Nephron (organoid): ENCODE data around the gene XAB2.

Source experiments
- H3K27ac Mint-ChIP-seq, 3 experiments: 2 replicates each; pipeline ENCODE4 v1.8.0; 2020; ENCODE audit warnings: mixed read lengths in 3 of 3, mild to moderate bottlenecking in 2 of 3, moderate library complexity in 1 of 3
- H3K27me3 Mint-ChIP-seq: 2 replicates; pipeline ENCODE4 v1.8.0; 2021; ENCODE audit warnings: low read depth, mild to moderate bottlenecking, moderate library complexity, mixed read lengths
- H3K36me3 Mint-ChIP-seq: 2 replicates; pipeline ENCODE4 v1.8.0; 2020; ENCODE audit warnings: low read depth, mixed read lengths
- H3K4me1 Mint-ChIP-seq: 2 replicates; pipeline ENCODE4 v1.8.0; 2020; ENCODE audit warnings: mixed read lengths
- H3K4me3 Mint-ChIP-seq, 3 experiments: 2 replicates each; pipeline ENCODE4 v1.8.0; 2020; ENCODE audit warnings: mild to moderate bottlenecking in 3 of 3, mixed read lengths in 3 of 3, moderate library complexity in 2 of 3
- H3K9me3 Mint-ChIP-seq: 2 replicates; pipeline ENCODE4 v1.8.0; 2020; ENCODE audit warnings: mixed read lengths
- CTCF ChIP-seq, 3 experiments: fragments of 200-600 bp; sonication (generic); IDR thresholded peaks; one replicate each; pipeline ENCODE4 v1.5.0; 2021; ENCODE audit warnings: antibody characterized with exemption in 3 of 3; ENCODE audit not compliant: unreplicated experiment in 3 of 3

The XAB2 gene

GRCh38 chr19:7663706-7664105, 34.4 kb upstream of the XAB2 start:
- H3K9me3 Mint-ChIP-seq = peaks cover 3% of the 10 kb centered on the region
- H3K27me3 Mint-ChIP-seq = peaks cover 19% of the 10 kb centered on the region
- H3K36me3 Mint-ChIP-seq = no peaks in the 10 kb centered on the region
- H3K4me3 Mint-ChIP-seq = no peak overlapping the region
- no peak for TF ChIP-seq CTCF (IDR thresholded peaks at IDR 0.05; ENCODE audit: unreplicated experiment in 3 of 3)
- H3K4me1 Mint-ChIP-seq = peaks cover 10% of the 10 kb centered on the region
- H3K27ac Mint-ChIP-seq = no peak overlapping the region

DNA sequence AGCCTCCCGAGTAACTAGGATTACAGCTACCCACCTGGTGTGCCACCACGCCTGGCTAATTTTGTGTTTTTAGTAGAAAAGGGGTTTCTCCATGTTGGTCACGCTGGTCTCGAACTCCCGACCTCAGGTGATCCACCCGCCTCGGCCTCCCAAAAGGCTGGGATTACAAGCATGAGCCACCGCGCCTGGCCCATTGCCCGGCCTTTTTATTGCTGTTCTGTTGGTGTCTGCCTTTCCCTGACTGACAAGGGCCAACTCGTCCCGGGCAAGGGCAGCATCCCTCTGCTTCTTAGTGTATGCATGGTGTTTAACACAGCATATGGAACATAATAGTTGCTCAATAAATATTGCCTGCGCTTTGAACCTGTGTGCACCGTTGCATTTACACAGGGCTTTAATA, 33.3 kb upstream of the XAB2 start:
- Mint-ChIP-seq H3K4me3 (no peak overlapping the region), H3K4me1 (peaks cover 15% of the 10 kb centered on the region), H3K9me3 (peaks cover 3% of the 10 kb centered on the region), H3K27me3 (peaks cover 22% of the 10 kb centered on the region), H3K27ac (no peak overlapping the region), H3K36me3 (no peaks in the 10 kb centered on the region)
- no peak for TF ChIP-seq CTCF (IDR thresholded peaks at IDR 0.05; ENCODE audit: unreplicated experiment in 3 of 3)

- Mint-ChIP-seq H3K27ac (no peak overlapping the region), H3K4me3 (no peak overlapping the region), H3K4me1 (peaks cover 15% of the 10 kb centered on the region), H3K9me3 (peaks cover 2% of the 10 kb centered on the region), H3K27me3 (peaks cover 22% of the 10 kb centered on the region), H3K36me3 (no peaks in the 10 kb centered on the region)
- TF ChIP-seq CTCF (IDR thresholded peaks at IDR 0.05; ENCODE audit: unreplicated experiment in 3 of 3) = no peak
Measured at GRCh38 chr19:7661744-7662538, 32.6 kb upstream of the XAB2 start.

GRCh38 chr19:7658219-7658686, 28.9 kb upstream of the XAB2 start:
- Mint-ChIP-seq H3K27ac (no peak overlapping the region), H3K9me3 (no peaks in the 10 kb centered on the region), H3K4me3 (peak overlapping the region in 1 of 3 experiments; percentile 19), H3K27me3 (peaks cover 17% of the 10 kb centered on the region), H3K4me1 (peaks cover 5% of the 10 kb centered on the region), H3K36me3 (no peaks in the 10 kb centered on the region)
- no peak for TF ChIP-seq CTCF (IDR thresholded peaks at IDR 0.05; ENCODE audit: unreplicated experiment in 3 of 3)

- Mint-ChIP-seq H3K4me3 (no peak overlapping the region), H3K27ac (no peak overlapping the region), H3K27me3 (peaks cover 24% of the 10 kb centered on the region), H3K9me3 (no peaks in the 10 kb centered on the region), H3K36me3 (no peaks in the 10 kb centered on the region), H3K4me1 (peaks cover 12% of the 10 kb centered on the region)
- TF ChIP-seq CTCF (IDR thresholded peaks at IDR 0.05; ENCODE audit: unreplicated experiment in 3 of 3) = no peak
Measured at GRCh38 chr19:7657131-7657751, 27.9 kb upstream of the XAB2 start.
